Natural killer cell treated with Interleukin-12 subunit alpha and Interleukin-12 subunit beta and Interleukin-15 and Interleukin-18, amount 100 ng/mL, for 72 hours (primary cell): ENCODE data around the gene SLC30A1. TPM values are rescaled to one million over a fixed set of nuclear protein-coding genes. Genes with fewer than 3 reads are reported as not detected.
"Not testable (repeated sequence)": the region's sequence is repeated elsewhere in the genome, so short reads cannot be mapped to it uniquely, and the experiment has no call there.

Experiments
- ATAC-seq, 2 donors: fragments of 150-1000 bp; cut with Tn5 transposase in 1 of 2; sonication (Bioruptor Pico), chemical (Tn5 transposase) in 1 of 2; 2 replicates each; pipeline ENCODE4 v1.10.0; 2021
- DNase-seq: peaks from one replicate; pipeline ENCODE4 v3.0.0; 2022; ENCODE audit warnings: low spot score
- H3K27ac Mint-ChIP-seq, 2 donors: 1 replicate in 1 of 2; 2 replicates in 1 of 2; pipeline ENCODE4 v1.8.0; 2022; ENCODE audit warnings: mixed read lengths in 2 of 2, mild to moderate bottlenecking in 1 of 2, moderate library complexity in 1 of 2
- H3K27me3 Mint-ChIP-seq, 2 donors: 1 replicate in 1 of 2; 2 replicates in 1 of 2; pipeline ENCODE4 v1.8.0; 2022; ENCODE audit warnings: mixed read lengths in 2 of 2
- H3K36me3 Mint-ChIP-seq: one replicate; pipeline ENCODE4 v1.8.0; 2022; ENCODE audit warnings: mixed read lengths
- H3K4me1 Mint-ChIP-seq, 2 donors: 1 replicate in 1 of 2; 2 replicates in 1 of 2; pipeline ENCODE4 v1.8.0; 2022; ENCODE audit warnings: low read depth in 2 of 2, mixed read lengths in 2 of 2, mild to moderate bottlenecking in 1 of 2
- H3K4me3 Mint-ChIP-seq: one replicate; pipeline ENCODE4 v1.8.0; 2022; ENCODE audit warnings: mixed read lengths
- H3K9me3 Mint-ChIP-seq: 2 replicates; pipeline ENCODE4 v1.8.0; 2022; ENCODE audit warnings: mixed read lengths
- total RNA-seq, 2 donors: library from RNA; stranded (reverse); gene quantifications; one replicate each; pipeline ENCODE4 v1.2.3, GENCODE V29; 2022

The SLC30A1 gene
- total RNA-seq, result 10 to 100 TPM in 1 of 2 donors, 1 to 10 TPM in 1; 6.9 to 13.1 TPM

GRCh38 chr1:211578640-211579439, at the start of gene SLC30A1:
SLC30A1 (minus strand) TSS chr1:211579161; CDS start chr1:211578612, 549 bp downstream.
- Mint-ChIP-seq H3K4me1 (peaks cover 28 to 34% of the 10 kb centered on the region in 2 donors), H3K9me3 (no peaks in the 10 kb centered on the region), H3K36me3 (peaks cover 5% of the 10 kb centered on the region), H3K4me3 (peak within 1 kb of the TSS; percentile 95), H3K27me3 (no peaks in the 10 kb centered on the region), H3K27ac (peak within 1 kb of the TSS; percentile 73 to 84)
- peak; percentile 100 for DNase-seq
- ATAC-seq, result peak; percentile 96 to 97

- no peaks in the 10 kb centered on the region for H3K9me3 Mint-ChIP-seq
These were observed 49.5 kb upstream of the SLC30A1 start for GRCh38 chr1:211628417-211628816.

GRCh38 chr1:211627259-211627658, 48.3 kb upstream of the SLC30A1 start:
- Mint-ChIP-seq H3K9me3 (no peaks in the 10 kb centered on the region), H3K36me3 (no peaks in the 10 kb centered on the region), H3K4me1 (peaks cover 8 to 11% of the 10 kb centered on the region in 2 donors), H3K27ac (no peak overlapping the region), H3K4me3 (no peak overlapping the region), H3K27me3 (no peaks in the 10 kb centered on the region)
- no peak for DNase-seq
- no peak for ATAC-seq

More at GRCh38 chr1:211628417-211628816, 49.5 kb upstream of the SLC30A1 start:
- DNase-seq, result no peak
- H3K36me3 Mint-ChIP-seq, result no peaks in the 10 kb centered on the region
- peaks cover 5 to 11% of the 10 kb centered on the region in 2 donors for H3K4me1 Mint-ChIP-seq
- no peak overlapping the region for H3K4me3 Mint-ChIP-seq
- peaks cover 0 to 1% of the 10 kb centered on the region in 2 donors for H3K27me3 Mint-ChIP-seq
- no peak for ATAC-seq
- no peak overlapping the region for H3K27ac Mint-ChIP-seq

- H3K27me3 Mint-ChIP-seq, ATAC-seq, H3K36me3 Mint-ChIP-seq, H3K4me3 Mint-ChIP-seq, H3K27ac Mint-ChIP-seq, H3K9me3 Mint-ChIP-seq, DNase-seq, H3K4me1 Mint-ChIP-seq: not testable (repeated sequence)
These were observed 46.9 kb upstream of the SLC30A1 start for GRCh38 chr1:211625866-211626265.

GRCh38 chr1:211625040-211625439, 46.1 kb upstream of the SLC30A1 start:
- Mint-ChIP-seq H3K27ac (no peak overlapping the region), H3K36me3 (no peaks in the 10 kb centered on the region), H3K4me1 (peaks cover 3 to 8% of the 10 kb centered on the region in 2 donors), H3K4me3 (no peak overlapping the region), H3K27me3 (no peaks in the 10 kb centered on the region), H3K9me3 (no peaks in the 10 kb centered on the region)
- ATAC-seq (peak; percentile 66 to 78), DNase-seq (no peak)

- ATAC-seq (peak in 1 of 2 donors; percentile 41), DNase-seq (no peak)
- Mint-ChIP-seq H3K27ac (peak overlapping the region in 1 of 2 donors; percentile 9), H3K27me3 (no peaks in the 10 kb centered on the region), H3K36me3 (no peaks in the 10 kb centered on the region), H3K4me3 (no peak overlapping the region), H3K4me1 (peaks cover 3 to 8% of the 10 kb centered on the region in 2 donors), H3K9me3 (no peaks in the 10 kb centered on the region)
These were observed 44.6 kb upstream of the SLC30A1 start for GRCh38 chr1:211623515-211623914.

GRCh38 chr1:211621447-211622198, 42.7 kb upstream of the SLC30A1 start:
- Mint-ChIP-seq H3K36me3 (no peaks in the 10 kb centered on the region), H3K27me3 (no peaks in the 10 kb centered on the region), H3K9me3 (no peaks in the 10 kb centered on the region), H3K4me1 (peaks cover 3 to 8% of the 10 kb centered on the region in 2 donors), H3K27ac (no peak overlapping the region), H3K4me3 (no peak overlapping the region)
- DNase-seq, result no peak
- ATAC-seq, result no peak

- no peak for DNase-seq
- no peaks in the 10 kb centered on the region for H3K9me3 Mint-ChIP-seq
- H3K27ac Mint-ChIP-seq, result no peak overlapping the region
- ATAC-seq, result peak in 1 of 2 donors; percentile 40
- no peaks in the 10 kb centered on the region for H3K27me3 Mint-ChIP-seq
- peaks cover 3 to 8% of the 10 kb centered on the region in 2 donors for H3K4me1 Mint-ChIP-seq
- H3K36me3 Mint-ChIP-seq, result no peaks in the 10 kb centered on the region
- no peak overlapping the region for H3K4me3 Mint-ChIP-seq
These were observed 41.1 kb upstream of the SLC30A1 start for GRCh38 chr1:211620097-211620496.

- DNase-seq (no peak), ATAC-seq (no peak)
- Mint-ChIP-seq H3K9me3 (no peaks in the 10 kb centered on the region), H3K4me1 (peaks cover 0 to 8% of the 10 kb centered on the region in 2 donors), H3K27me3 (no peaks in the 10 kb centered on the region), H3K4me3 (no peak overlapping the region), H3K36me3 (no peaks in the 10 kb centered on the region), H3K27ac (no peak overlapping the region)
These were observed 40.4 kb upstream of the SLC30A1 start for GRCh38 chr1:211619033-211619996.

- Mint-ChIP-seq H3K27me3 (no peaks in the 10 kb centered on the region), H3K9me3 (no peaks in the 10 kb centered on the region), H3K36me3 (no peaks in the 10 kb centered on the region), H3K4me3 (no peak overlapping the region), H3K27ac (no peak overlapping the region), H3K4me1 (peaks cover 5 to 8% of the 10 kb centered on the region in 2 donors)
- no peak for DNase-seq
- no peak for ATAC-seq
These were observed 38.0 kb upstream of the SLC30A1 start for GRCh38 chr1:211616965-211617297.

GRCh38 chr1:211616231-211616964, 37.4 kb upstream of the SLC30A1 start:
- DNase-seq (no peak), ATAC-seq (no peak)
- no peak overlapping the region for H3K4me3 Mint-ChIP-seq
- H3K27me3 Mint-ChIP-seq, result no peaks in the 10 kb centered on the region
- peaks cover 5 to 8% of the 10 kb centered on the region in 2 donors for H3K4me1 Mint-ChIP-seq
- H3K27ac Mint-ChIP-seq, result no peak overlapping the region
- H3K9me3 Mint-ChIP-seq, result no peaks in the 10 kb centered on the region
- H3K36me3 Mint-ChIP-seq, result no peaks in the 10 kb centered on the region

GRCh38 chr1:211614615-211615014, 35.7 kb upstream of the SLC30A1 start:
- Mint-ChIP-seq H3K27me3 (no peaks in the 10 kb centered on the region), H3K36me3 (no peaks in the 10 kb centered on the region), H3K4me3 (no peak overlapping the region), H3K4me1 (peaks cover 5 to 11% of the 10 kb centered on the region in 2 donors), H3K9me3 (no peaks in the 10 kb centered on the region), H3K27ac (no peak overlapping the region)
- no peak for ATAC-seq
- no peak for DNase-seq

GRCh38 chr1:211613951-211614350, 35.0 kb upstream of the SLC30A1 start:
- no peak overlapping the region for H3K4me3 Mint-ChIP-seq

More at GRCh38 chr1:211613951-211614350, 35.0 kb upstream of the SLC30A1 start:
- Mint-ChIP-seq H3K36me3 (no peaks in the 10 kb centered on the region), H3K9me3 (no peaks in the 10 kb centered on the region), H3K27ac (peak overlapping the region in 1 of 2 donors; percentile 62), H3K4me1 (peaks cover 5 to 11% of the 10 kb centered on the region in 2 donors), H3K27me3 (no peaks in the 10 kb centered on the region)
- no peak for DNase-seq
- no peak for ATAC-seq
